ENCODE measurements around the gene CAMTA2. TPM values are rescaled to one million over a fixed set of nuclear protein-coding genes. Genes with fewer than 3 reads are reported as not detected.

CAMTA2 gene
- total RNA-seq, 2 donors from 2014 or later = 13.6 to 24.8 TPM

DNA sequence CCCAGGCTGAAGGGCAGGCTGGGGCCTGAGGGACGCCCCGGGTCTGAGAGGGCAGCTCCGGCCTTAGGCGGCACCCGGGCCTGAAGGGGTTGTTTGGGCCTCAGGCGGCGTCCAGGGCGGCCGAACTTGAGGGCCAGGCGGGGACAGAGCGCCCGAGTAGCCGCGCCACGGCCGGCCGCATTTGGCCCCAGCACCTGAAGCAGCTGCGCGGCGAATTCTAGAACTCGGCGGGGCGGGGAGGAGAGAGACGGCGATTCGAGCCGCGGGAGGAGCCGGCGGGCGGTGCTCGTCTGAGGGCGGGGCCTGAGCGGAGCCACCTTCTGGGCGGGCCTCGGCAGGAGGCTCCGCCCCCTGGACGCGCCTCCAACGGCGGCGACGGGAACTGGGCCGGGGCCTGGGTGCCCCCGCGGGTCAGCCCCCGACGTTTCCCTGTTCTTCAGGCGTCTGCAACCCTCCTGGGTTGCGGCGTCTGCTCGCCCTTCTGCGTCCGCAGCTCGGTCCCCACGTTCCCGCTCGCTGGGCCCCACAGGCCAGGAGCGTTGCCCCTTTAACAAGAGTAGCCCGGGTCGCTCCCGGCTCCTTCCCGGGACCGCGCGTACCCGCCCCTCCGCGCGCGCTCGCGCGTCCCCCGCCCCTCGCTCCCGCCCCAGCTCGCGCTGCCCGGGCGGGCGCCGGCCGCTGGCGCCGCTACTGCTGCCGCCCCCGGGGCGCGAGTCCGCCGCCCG, 10.0 kb upstream of the CAMTA2 start, which contains the start of the genes INCA1 and KIF1C:
TSS of gene INCA1 (minus strand) at position 221 of the 725 bp plus-strand sequence. CDS start 3,085 bp downstream, outside the sequence.
TSS of gene KIF1C (plus strand) at position 649 of the 725 bp plus-strand sequence. CDS start 2,297 bp downstream, outside the sequence.
- Mint-ChIP-seq H3K27ac (peak within 1 kb of the TSS; percentile 64), H3K4me3 (peak within 1 kb of the TSS; percentile 84), H3K36me3 (ENCODE audit: low read depth) (peaks cover 22% of the 10 kb centered on the region), H3K27me3 (ENCODE audit: insufficient read depth) (peaks cover 29% of the 10 kb centered on the region), H3K4me1 (peaks cover 10% of the 10 kb centered on the region), H3K9me3 (no peaks in the 10 kb centered on the region)
- Histone ChIP-seq H3K4me3 (ENCODE audit: low read length) (peak within 1 kb of the TSS; percentile 97), H3K27ac (ENCODE audit: low read depth, low read length) (peak within 1 kb of the TSS; percentile 74), H3K36me3 (ENCODE audit: control insufficient read depth, insufficient read depth, low read length) (peaks cover 29% of the 10 kb centered on the region), H3K27me3 (ENCODE audit: control insufficient read depth, insufficient read depth, low read length, poor library complexity, severe bottlenecking) (peaks cover 8% of the 10 kb centered on the region), H3K9me3 (ENCODE audit: control insufficient read depth, low read length) (no peaks in the 10 kb centered on the region), H3K4me1 (ENCODE audit: control insufficient read depth, insufficient read depth, low read length) (peaks cover 12% of the 10 kb centered on the region), H3K9ac (ENCODE audit: extremely low read depth, low read length, poor library complexity, severe bottlenecking) (peak within 1 kb of the TSS; percentile 83)
- 0% methylated on average over 19 to 93 of the region's 93 CpGs for WGBS, 2 experiments (ENCODE audit: insufficient coverage in 1 of 2, insufficient read length in 1 of 2)
- TF ChIP-seq CTCF (conservative IDR thresholded peaks at IDR 0.05) = peak; percentile 17
- peak; percentile 99 for DNase-seq

DNA sequence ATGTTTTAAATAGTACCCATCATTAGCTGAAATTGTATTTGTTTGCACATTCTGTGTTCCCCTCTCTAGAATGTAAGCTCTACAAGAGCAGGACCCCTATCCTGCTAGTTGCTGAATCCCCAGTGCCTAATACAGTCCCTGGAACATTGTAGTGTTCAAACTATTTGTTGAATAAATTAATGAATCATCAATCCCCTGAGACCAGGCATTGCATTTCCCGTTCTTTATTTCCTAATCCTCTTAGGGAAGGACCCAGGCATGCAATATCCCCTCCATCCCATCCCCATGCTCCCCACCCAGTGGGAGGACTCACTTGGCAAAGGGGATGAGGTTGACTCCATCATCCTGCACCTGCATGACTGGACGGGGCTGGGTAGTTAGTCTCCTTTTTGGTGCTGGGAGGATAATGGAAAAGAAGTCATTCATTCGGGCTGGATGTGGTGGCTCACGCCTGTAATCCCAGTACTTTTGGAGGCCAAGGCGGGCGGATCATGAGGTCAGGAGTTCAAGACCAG, 6.7 kb upstream of the CAMTA2 start:
- no peak overlapping the region for H3K27ac ChIP-seq (ENCODE audit: low read depth, low read length)
- H3K4me3 ChIP-seq (ENCODE audit: low read length) = no peak overlapping the region
- H3K9me3 ChIP-seq (ENCODE audit: control insufficient read depth, low read length) = no peaks in the 10 kb centered on the region
- peaks cover 38% of the 10 kb centered on the region for H3K27me3 Mint-ChIP-seq (ENCODE audit: insufficient read depth)
- no peak for DNase-seq
- H3K36me3 ChIP-seq (ENCODE audit: control insufficient read depth, insufficient read depth, low read length) = no peaks in the 10 kb centered on the region
- peaks cover 16% of the 10 kb centered on the region for H3K27me3 ChIP-seq (ENCODE audit: control insufficient read depth, insufficient read depth, low read length, poor library complexity, severe bottlenecking)
- H3K4me1 Mint-ChIP-seq = peaks cover 5% of the 10 kb centered on the region
- H3K4me3 Mint-ChIP-seq = no peak overlapping the region
- 85 to 95% methylated on average over 3 to 6 of the region's 6 CpGs for WGBS, 2 experiments (ENCODE audit: insufficient coverage in 1 of 2, insufficient read length in 1 of 2)
- no peak overlapping the region for H3K9ac ChIP-seq (ENCODE audit: extremely low read depth, low read length, poor library complexity, severe bottlenecking)
- H3K36me3 Mint-ChIP-seq (ENCODE audit: low read depth) = no peaks in the 10 kb centered on the region
- TF ChIP-seq CTCF (conservative IDR thresholded peaks at IDR 0.05) = no peak
- no peaks in the 10 kb centered on the region for H3K4me1 ChIP-seq (ENCODE audit: control insufficient read depth, insufficient read depth, low read length)
- no peak overlapping the region for H3K27ac Mint-ChIP-seq
- H3K9me3 Mint-ChIP-seq = no peaks in the 10 kb centered on the region

DNA sequence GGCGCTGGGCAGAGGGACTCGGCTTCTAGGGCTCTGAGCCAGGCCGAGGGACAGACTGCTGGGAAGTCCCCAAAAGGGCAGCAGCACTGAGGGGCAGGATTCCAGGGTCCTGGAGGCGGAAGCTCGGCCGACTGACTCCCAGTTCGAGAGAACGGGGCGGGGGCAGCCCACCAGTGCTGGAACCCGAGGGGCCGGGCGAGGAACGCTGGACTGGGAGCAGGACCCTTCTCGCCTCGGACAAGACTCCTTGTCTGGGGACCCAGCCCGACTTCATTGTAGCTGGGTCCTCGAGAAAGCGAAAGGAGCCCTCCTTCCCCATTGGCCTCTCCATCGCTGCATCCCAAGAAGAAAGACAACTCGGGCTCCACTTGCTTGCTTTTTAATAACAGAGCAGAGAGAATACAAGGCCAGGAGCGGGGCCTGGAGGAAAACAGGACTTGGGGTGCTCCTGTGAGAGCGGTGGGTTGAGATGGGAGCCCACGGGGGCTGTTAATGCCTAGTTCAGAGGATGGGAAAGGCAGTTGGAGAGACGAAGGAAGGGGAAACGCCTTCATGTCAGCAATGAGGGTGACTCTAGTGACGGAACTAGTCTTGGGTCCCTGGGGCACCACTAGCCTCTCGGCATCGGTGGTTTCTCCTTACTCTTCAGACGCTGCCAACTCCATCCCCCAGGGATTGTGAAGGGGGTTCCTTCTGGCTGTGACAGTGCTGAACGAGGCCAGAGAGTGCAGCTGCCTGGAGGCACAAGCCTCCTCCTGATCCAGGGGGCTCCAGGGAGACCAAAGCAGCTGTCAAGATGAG, 492 bp upstream of the CAMTA2 start:
- H3K9me3 ChIP-seq (ENCODE audit: control insufficient read depth, low read length) = no peaks in the 10 kb centered on the region
- Mint-ChIP-seq H3K36me3 (ENCODE audit: low read depth) (no peaks in the 10 kb centered on the region), H3K27ac (no peak overlapping the region), H3K27me3 (ENCODE audit: insufficient read depth) (peaks cover 37% of the 10 kb centered on the region), H3K4me1 (peaks cover 17% of the 10 kb centered on the region), H3K4me3 (peak overlapping the region; percentile 74), H3K9me3 (no peaks in the 10 kb centered on the region)
- no peaks in the 10 kb centered on the region for H3K36me3 ChIP-seq (ENCODE audit: control insufficient read depth, insufficient read depth, low read length)
- no peak for TF ChIP-seq CTCF (conservative IDR thresholded peaks at IDR 0.05)
- no peak overlapping the region for H3K9ac ChIP-seq (ENCODE audit: extremely low read depth, low read length, poor library complexity, severe bottlenecking)
- H3K27me3 ChIP-seq (ENCODE audit: control insufficient read depth, insufficient read depth, low read length, poor library complexity, severe bottlenecking) = peaks cover 12% of the 10 kb centered on the region
- WGBS, 2 experiments (ENCODE audit: insufficient coverage in 1 of 2, insufficient read length in 1 of 2) = 30 to 43% methylated on average over 17 to 30 of the region's 30 CpGs
- H3K27ac ChIP-seq (ENCODE audit: low read depth, low read length) = no peak overlapping the region
- H3K4me1 ChIP-seq (ENCODE audit: control insufficient read depth, insufficient read depth, low read length) = no peaks in the 10 kb centered on the region
- H3K4me3 ChIP-seq (ENCODE audit: low read length) = peak overlapping the region; percentile 80
- no peak for DNase-seq
